SIG-M5 treated with dmso at 0.1 percent for 504 hours (cell line): ENCODE data around the gene AOPEP.

Experiments used
- DNase-seq: peaks from one replicate; lab custom pipeline; 2025; ENCODE audit not compliant: unreplicated experiment; lab: John Stamatoyannopoulos, UW

AOPEP gene

DNA sequence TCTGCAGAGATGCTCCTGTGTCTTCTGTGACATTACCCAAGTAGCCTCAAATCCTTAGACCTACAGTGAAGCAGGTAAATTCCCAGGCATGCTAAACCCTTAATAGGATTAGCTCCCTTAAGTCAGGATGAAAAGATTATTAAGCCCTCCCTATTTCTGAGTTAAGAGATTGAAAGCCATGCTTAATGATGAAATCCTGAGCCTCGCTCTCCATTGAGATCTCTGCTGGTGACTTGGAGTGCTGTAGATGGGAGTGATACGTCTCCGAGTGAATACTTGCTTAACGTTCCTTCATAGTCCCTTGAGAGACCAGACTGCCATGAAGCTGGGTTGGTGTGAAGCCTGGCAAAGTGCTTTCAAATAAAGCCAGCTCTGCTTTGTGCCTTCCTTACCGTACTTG, 34.2 kb downstream of the AOPEP start:
- DNase-seq, result no peak

GRCh38 chr9:94761481-94761880, 35.0 kb downstream of the AOPEP start:
- no peak for DNase-seq

DNA sequence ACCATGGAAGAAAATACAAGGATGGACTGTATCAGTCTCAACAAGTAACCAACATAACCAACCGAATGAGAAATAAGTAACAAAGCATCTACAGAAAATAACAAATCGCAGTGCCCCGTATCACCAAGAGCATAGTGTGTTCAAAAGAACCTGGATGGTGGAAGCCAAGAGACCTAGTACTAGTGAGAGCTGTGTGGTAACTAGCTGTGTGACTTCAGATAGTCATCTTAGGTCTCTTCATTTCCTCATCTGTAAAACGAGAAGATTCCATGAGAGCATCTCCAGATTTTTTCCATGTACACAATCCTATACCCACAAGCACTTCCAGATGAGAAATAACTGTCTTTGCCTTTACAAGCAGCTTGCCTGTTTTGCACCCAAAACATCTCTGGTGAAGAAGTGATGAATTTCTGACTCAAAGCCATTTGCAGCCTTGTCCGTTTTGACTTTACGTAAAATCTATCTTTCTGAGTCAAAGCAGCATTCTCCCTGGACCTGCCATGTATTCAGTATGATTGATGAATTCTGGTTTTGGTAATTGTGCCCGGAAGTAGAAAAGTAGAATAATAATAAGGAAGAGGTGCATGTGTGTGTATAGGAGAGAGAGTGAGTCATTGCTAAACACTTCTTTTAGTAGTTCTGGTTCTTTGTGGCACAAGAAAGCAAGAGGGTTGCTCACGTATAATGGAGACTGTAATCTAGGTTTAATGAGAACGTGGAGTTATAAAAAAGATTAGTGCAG, 41.0 kb downstream of the AOPEP start:
- DNase-seq, result no peak

DNA sequence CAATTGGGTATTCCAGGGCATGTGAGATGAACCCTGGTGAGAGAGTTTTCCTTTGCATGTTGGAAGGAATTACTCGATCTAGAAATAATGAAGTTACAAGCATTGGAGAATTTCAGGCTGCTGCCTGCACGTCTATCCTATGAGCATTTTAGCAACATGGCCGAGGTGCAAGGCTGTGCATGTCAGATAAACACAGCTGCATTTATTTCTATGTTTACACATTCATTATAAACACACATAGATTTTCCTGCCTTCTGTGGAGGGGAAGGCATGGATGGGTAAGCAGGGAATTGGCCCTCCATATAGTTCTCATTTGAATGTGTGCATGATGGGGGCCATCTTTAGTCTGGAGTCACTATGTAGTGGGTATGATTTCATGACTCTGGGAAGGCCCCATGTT, 42.3 kb downstream of the AOPEP start:
- no peak for DNase-seq

DNA sequence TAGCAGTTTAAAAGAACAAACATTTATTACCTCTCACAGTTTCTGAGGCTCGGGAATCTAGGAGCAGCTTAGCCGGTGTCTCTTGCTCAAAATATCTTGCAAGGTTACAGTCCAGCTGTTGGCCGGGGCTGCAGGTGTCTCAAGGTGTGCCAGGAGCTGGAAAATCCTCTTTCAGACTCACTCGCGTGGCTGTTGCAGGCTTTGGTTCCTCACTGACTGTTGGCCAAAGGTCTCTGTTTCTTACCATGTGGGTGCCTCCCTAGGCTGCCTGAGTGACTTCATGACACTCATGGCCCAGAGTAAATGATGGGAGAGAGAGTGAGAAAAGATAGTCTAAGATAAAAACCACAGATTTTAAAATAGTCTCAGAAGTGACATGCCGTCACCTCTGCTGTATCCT, 43.8 kb downstream of the AOPEP start:
- DNase-seq, result no peak

DNA sequence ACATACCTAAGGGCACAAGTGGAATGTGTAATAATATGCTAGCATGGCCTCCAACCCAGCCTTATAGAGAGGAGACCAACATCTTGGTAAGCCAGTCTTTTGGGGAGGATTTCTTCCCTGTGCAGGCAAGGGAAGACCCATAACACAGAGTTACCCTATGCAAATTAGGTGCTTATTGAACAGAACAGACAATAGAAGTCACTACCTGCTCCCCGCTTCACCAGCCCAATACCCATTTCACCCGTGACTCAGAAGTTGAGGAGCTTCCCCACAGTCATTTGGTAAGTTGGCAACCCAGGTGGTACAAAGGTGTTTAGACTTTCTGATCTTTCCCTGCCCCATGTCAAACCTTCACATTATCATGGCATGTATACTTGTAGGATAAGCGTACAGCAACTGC, 44.6 kb downstream of the AOPEP start:
- no peak for DNase-seq

DNA sequence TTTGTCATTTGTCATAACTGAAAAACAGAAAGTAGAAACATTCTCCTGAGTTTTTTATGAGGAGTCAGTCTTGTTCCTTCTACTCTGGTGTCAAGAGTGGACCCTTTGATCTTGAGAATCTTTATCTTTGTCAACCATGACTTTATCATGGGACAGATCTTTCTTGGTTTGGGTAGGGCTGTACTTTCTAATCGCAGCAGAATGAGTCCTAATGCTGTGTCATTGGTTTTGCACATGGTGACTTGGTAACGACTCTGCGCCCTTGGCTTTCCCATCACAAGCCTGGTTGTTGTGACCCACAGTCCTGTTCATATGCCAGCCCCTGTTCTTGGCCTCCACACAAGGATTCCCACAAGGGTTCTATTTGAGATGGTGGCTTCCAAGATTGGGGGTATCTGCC, 45.6 kb downstream of the AOPEP start:
- no peak for DNase-seq

- no peak for DNase-seq
Observed at GRCh38 chr9:94772639-94773303, 46.3 kb downstream of the AOPEP start.

DNA sequence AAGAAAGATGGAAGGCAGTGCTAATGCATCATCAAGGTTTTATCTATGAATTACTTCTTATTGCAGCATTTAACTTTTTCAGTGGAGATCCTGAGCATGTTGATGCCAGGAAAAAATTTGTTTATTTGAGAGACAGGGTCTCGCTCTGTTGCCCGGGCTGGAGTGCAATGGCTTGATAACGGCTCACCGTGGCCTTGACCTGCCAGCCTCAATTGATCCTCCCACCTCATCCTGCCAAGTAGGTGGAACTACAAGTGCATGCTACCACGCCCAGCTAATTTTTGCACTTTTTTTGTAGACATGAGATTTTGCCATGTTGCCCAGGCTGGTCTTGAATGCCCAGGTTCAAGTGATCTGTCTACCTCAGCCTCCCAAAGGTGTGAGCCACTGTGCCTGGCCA, 47.2 kb downstream of the AOPEP start:
- DNase-seq, result no peak

- no peak for DNase-seq
Observed at GRCh38 chr9:94778013-94778412, 51.5 kb downstream of the AOPEP start.

DNA sequence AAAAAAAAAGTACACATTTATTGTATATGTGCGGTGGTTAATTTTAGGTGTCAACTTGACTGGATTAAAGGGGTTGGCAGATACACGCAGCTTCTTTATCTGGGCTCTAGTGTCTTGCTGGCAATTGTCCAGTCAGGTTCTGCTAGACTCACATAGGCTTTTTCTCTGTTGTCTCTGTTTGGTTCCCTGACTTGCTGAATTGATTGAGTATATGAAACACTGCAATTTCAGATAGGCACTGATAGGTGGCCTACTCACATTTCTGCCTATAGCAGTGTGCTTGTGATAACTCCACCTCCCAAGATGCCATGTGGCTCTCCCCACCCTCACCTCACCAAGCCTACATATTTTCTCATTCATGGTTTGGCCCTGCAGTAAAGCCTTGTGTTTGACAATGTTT, 52.5 kb downstream of the AOPEP start:
- no peak for DNase-seq

DNA sequence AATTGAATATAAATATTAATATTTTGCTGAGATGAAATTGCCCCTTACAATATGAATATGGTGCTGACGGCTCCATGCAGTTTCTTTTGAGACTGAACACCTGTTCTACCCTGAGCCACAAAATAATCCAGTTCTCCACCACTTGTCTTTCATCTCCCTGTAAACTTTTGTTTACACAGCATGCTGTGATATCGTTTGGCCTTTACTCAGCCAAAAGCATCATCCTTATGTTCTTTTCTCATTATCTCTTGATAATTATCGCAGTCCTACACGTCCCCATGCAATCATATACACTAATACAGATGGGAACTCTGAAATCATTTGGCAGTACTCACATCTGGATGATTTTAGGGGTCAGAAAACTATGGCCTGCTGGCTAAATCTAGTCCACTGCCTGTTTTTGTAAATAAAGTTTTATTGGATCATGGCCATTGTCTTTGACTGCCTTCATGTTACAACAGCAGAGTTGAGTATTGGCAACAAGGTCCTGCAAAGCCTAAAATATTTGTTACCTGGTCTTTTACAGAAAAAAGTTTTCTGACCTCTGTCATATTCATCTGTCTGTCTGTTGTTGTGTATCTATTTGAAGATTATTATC, 53.3 kb downstream of the AOPEP start:
- DNase-seq, result no peak

GRCh38 chr9:94780516-94780950, 54.0 kb downstream of the AOPEP start:
- no peak for DNase-seq

- DNase-seq, result no peak
Observed at GRCh38 chr9:94782355-94783101, 56.0 kb downstream of the AOPEP start.

DNA sequence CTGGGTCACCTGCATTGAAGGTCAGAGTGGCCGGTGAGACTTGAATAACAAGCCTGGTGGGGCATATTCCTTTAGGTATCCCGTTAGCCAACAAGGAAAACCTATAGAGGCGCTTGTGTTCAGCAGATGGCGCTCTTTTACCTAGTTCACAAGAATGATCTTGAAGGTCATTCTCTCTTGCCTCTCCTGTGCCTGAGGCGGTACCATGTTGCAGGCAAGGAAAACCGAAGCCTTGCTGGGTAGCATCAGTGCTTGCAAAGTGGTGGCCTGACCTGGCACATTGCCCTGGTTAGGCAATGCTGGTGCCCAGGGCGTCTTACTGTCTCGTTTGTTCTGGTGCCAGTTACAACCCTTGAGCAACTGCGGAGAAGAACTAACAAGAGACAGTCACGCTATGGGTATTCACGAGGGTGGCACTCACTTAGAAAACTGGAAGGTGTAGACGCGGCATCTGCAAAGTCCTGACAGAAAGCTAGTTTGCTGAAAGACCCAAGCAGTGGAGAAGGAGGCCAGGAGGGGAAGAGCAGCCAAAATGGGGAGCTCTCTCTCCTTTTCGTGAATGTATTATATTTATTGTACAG, 56.7 kb downstream of the AOPEP start:
- DNase-seq, result peak; percentile 80

GRCh38 chr9:94783928-94784327, 57.4 kb downstream of the AOPEP start:
- DNase-seq, result no peak

GRCh38 chr9:94785215-94786169, 59.0 kb downstream of the AOPEP start:
- no peak for DNase-seq

DNA sequence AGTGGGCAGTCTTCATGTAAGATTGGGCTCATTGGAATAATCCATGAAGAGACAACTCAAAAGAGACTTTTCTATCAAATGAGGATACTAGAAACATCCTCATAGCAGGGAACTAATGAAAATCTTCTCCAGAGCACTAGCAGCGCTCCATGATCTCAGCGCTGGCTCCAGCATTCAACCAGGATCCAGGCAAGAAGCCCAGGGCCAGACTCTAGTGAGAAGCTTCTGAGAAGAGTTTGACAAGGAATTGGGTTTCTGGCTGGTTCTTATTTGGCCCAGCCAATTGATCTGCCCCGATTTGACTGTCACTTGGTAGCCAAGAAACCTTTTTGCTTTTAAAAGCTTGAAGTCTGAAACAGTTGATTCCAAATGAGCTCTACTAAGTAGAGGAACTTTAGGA, 60.1 kb downstream of the AOPEP start:
- DNase-seq, result no peak

GRCh38 chr9:94787266-94787665, 60.8 kb downstream of the AOPEP start:
- DNase-seq, result no peak

- no peak for DNase-seq
Observed at GRCh38 chr9:94788570-94789105, 62.1 kb downstream of the AOPEP start.
